Activated T-cell treated with anti-CD3 and anti-CD28 coated beads, Interleukin-2, amount 50 U/mL, for 72 hours (primary cell): ENCODE measurements around the gene CCER1. TPM values are rescaled to one million over a fixed set of nuclear protein-coding genes. Genes with fewer than 3 reads are reported as not detected.

Experiments
- ATAC-seq, 2 donors: fragments of 150-1000 bp; cut with Tn5 transposase; replicated peaks in 1 of 2; 2 replicates each; pipeline ENCODE4 v1.10.0; 2021; ENCODE audit warnings: moderate library complexity in 2 of 2, mild to moderate bottlenecking in 1 of 2
- DNase-seq, 2 donors: peaks; one replicate each; pipeline ENCODE4 v3.0.0; 2021 to 2022; ENCODE audit warnings: mixed read lengths in 1 of 2
- H3K27ac Mint-ChIP-seq: one replicate; pipeline ENCODE4 v1.8.0; 2022; ENCODE audit warnings: mild to moderate bottlenecking, moderate library complexity, mixed read lengths
- H3K27me3 Mint-ChIP-seq: one replicate; pipeline ENCODE4 v1.8.0; 2022; ENCODE audit warnings: low read depth, mixed read lengths
- H3K36me3 Mint-ChIP-seq, 2 donors: one replicate each; pipeline ENCODE4 v1.8.0; 2022; ENCODE audit warnings: mixed read lengths in 2 of 2, mild to moderate bottlenecking in 1 of 2; ENCODE audit not compliant: insufficient read depth in 2 of 2
- H3K4me1 Mint-ChIP-seq: one replicate; pipeline ENCODE4 v1.8.0; 2022; ENCODE audit warnings: low read depth, mixed read lengths
- H3K4me3 Mint-ChIP-seq, 2 donors: one replicate each; pipeline ENCODE4 v1.8.0; 2022; ENCODE audit warnings: mild to moderate bottlenecking in 2 of 2, mixed read lengths in 2 of 2, moderate library complexity in 2 of 2
- H3K9me3 Mint-ChIP-seq, 2 donors: one replicate each; pipeline ENCODE4 v1.8.0; 2022; ENCODE audit warnings: mixed read lengths in 2 of 2
- total RNA-seq, 2 donors: library from RNA; stranded (reverse); gene quantifications; one replicate each; pipeline ENCODE4 v1.2.3, GENCODE V29; 2022

Gene CCER1
- total RNA-seq, 2 donors from 2014 or later, result not detected

- Mint-ChIP-seq H3K9me3 (no peaks in the 10 kb centered on the region), H3K4me1 (no peaks in the 10 kb centered on the region), H3K27ac (no peak overlapping the region), H3K27me3 (peaks cover 7% of the 10 kb centered on the region), H3K4me3 (no peak overlapping the region), H3K36me3 (no peaks in the 10 kb centered on the region)
- ATAC-seq (no peak), DNase-seq (no peak)
Observed at GRCh38 chr12:90905691-90906370, 49.1 kb downstream of the CCER1 start.

- H3K4me3 Mint-ChIP-seq, result no peak overlapping the region
- peaks cover 7% of the 10 kb centered on the region for H3K27me3 Mint-ChIP-seq
- H3K9me3 Mint-ChIP-seq, result no peaks in the 10 kb centered on the region
- H3K27ac Mint-ChIP-seq, result no peak overlapping the region
- H3K4me1 Mint-ChIP-seq, result no peaks in the 10 kb centered on the region
- no peak for DNase-seq
- H3K36me3 Mint-ChIP-seq, result no peaks in the 10 kb centered on the region
- no peak for ATAC-seq
Observed at GRCh38 chr12:90902596-90902995, 52.4 kb downstream of the CCER1 start.

Other genes with a start within 250 kb of the CCER1 start
- gene EPYC, start 49.8 kb upstream of the CCER1 start, total RNA-seq, result not detected
- not detected for gene KERA, start 102.8 kb upstream of the CCER1 start, total RNA-seq
- gene LUM, start 156.3 kb upstream of the CCER1 start, total RNA-seq, result not detected
- not detected for gene DCN, start 227.6 kb upstream of the CCER1 start, total RNA-seq